A549 (cell line): ENCODE results near the gene PGLYRP1.

ENCODE experiments used
- JUN ChIP-seq, 2 experiments: fragments of >200 bp; sonication (Bioruptor Twin); formaldehyde crosslinking; IDR thresholded peaks; 2 replicates in 1 of 2; 3 replicates in 1 of 2; pipeline ENCODE4 v1.6.1; 2016 to 2017
- NR3C1 ChIP-seq: fragments of >200 bp; sonication (Bioruptor Twin); formaldehyde crosslinking; IDR thresholded peaks from 3 replicates; pipeline ENCODE4 v1.6.1; 2017
- PHF8 ChIP-seq: fragments of 200-600 bp; sonication (generic); IDR thresholded peaks from 2 replicates; pipeline ENCODE4 v1.6.1; 2016; ENCODE audit warnings: low read depth, mild to moderate bottlenecking, antibody characterized with exemption, moderate library complexity, borderline replicate concordance
- POLR2A ChIP-seq: IDR thresholded peaks from 2 replicates; pipeline ENCODE4 v1.6.1; 2012; ENCODE audit warnings: mild to moderate bottlenecking, low read length
- RFX5 ChIP-seq: fragments of 450-650 bp; IDR thresholded peaks from 2 replicates; pipeline ENCODE4 v1.7.1; 2014; ENCODE audit warnings: antibody characterized with exemption, mild to moderate bottlenecking, moderate library complexity
- SREBF2 ChIP-seq: fragments of 450-650 bp; IDR thresholded peaks from 2 replicates; pipeline ENCODE4 v1.6.1; 2014; ENCODE audit warnings: mild to moderate bottlenecking, moderate library complexity
- TF ChIP-seq, protein P1 (sequence below): fragments of >200 bp; sonication (Bioruptor Twin); formaldehyde crosslinking; IDR thresholded peaks from 3 replicates; pipeline ENCODE4 v1.5.1; 2016
- TF ChIP-seq, protein P2 (sequence below): IDR thresholded peaks from 2 replicates; pipeline ENCODE4 v1.6.1; 2012
- TF ChIP-seq, protein P3 (sequence below): fragments of >200 bp; sonication (Bioruptor Twin); formaldehyde crosslinking; IDR thresholded peaks from 2 replicates; pipeline ENCODE4 v1.6.1; 2016
- TF ChIP-seq, protein P4 (sequence below): fragments of 200-600 bp; sonication (generic); IDR thresholded peaks from 2 replicates; pipeline ENCODE4 v1.6.1; 2016; ENCODE audit warnings: antibody characterized with exemption, mild to moderate bottlenecking, moderate library complexity

DNA sequence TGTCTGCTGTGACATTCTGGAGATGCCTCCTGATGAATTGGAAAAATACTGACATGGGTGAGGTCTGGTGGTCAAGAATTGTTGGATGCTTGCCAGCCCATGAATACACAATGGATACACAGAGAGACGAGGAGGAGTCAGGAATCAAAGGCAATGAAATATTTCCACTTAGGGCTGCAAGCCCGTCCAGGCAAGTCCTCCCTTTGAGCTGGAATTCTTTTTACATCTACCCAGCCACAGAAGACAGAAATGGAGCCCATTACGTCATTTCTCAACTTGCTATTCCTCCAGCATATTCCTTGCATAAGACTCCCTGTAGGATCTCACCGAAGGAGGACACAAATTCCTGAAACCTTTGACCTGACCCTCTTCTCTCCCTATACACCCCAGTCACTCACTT, 33.7 kb upstream of the PGLYRP1 start:
- TF ChIP-seq SREBF2 (no peak), RFX5 (no peak), POLR2A (no peak), NR3C1 (no peak), JUN (IDR thresholded peaks at IDR 0.05) (no peak), PHF8 (no peak)
- TF ChIP-seq, protein P1, sequence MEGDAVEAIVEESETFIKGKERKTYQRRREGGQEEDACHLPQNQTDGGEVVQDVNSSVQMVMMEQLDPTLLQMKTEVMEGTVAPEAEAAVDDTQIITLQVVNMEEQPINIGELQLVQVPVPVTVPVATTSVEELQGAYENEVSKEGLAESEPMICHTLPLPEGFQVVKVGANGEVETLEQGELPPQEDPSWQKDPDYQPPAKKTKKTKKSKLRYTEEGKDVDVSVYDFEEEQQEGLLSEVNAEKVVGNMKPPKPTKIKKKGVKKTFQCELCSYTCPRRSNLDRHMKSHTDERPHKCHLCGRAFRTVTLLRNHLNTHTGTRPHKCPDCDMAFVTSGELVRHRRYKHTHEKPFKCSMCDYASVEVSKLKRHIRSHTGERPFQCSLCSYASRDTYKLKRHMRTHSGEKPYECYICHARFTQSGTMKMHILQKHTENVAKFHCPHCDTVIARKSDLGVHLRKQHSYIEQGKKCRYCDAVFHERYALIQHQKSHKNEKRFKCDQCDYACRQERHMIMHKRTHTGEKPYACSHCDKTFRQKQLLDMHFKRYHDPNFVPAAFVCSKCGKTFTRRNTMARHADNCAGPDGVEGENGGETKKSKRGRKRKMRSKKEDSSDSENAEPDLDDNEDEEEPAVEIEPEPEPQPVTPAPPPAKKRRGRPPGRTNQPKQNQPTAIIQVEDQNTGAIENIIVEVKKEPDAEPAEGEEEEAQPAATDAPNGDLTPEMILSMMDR: no peak
- TF ChIP-seq, protein P2, sequence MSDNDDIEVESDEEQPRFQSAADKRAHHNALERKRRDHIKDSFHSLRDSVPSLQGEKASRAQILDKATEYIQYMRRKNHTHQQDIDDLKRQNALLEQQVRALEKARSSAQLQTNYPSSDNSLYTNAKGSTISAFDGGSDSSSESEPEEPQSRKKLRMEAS: no peak
- TF ChIP-seq, protein P3, sequence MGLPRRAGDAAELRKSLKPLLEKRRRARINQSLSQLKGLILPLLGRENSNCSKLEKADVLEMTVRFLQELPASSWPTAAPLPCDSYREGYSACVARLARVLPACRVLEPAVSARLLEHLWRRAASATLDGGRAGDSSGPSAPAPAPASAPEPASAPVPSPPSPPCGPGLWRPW: no peak
- TF ChIP-seq, protein P4, sequence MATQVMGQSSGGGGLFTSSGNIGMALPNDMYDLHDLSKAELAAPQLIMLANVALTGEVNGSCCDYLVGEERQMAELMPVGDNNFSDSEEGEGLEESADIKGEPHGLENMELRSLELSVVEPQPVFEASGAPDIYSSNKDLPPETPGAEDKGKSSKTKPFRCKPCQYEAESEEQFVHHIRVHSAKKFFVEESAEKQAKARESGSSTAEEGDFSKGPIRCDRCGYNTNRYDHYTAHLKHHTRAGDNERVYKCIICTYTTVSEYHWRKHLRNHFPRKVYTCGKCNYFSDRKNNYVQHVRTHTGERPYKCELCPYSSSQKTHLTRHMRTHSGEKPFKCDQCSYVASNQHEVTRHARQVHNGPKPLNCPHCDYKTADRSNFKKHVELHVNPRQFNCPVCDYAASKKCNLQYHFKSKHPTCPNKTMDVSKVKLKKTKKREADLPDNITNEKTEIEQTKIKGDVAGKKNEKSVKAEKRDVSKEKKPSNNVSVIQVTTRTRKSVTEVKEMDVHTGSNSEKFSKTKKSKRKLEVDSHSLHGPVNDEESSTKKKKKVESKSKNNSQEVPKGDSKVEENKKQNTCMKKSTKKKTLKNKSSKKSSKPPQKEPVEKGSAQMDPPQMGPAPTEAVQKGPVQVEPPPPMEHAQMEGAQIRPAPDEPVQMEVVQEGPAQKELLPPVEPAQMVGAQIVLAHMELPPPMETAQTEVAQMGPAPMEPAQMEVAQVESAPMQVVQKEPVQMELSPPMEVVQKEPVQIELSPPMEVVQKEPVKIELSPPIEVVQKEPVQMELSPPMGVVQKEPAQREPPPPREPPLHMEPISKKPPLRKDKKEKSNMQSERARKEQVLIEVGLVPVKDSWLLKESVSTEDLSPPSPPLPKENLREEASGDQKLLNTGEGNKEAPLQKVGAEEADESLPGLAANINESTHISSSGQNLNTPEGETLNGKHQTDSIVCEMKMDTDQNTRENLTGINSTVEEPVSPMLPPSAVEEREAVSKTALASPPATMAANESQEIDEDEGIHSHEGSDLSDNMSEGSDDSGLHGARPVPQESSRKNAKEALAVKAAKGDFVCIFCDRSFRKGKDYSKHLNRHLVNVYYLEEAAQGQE: no peak
